K562 (cell line): ENCODE results near the gene SOX18. TPM values are rescaled to one million over a fixed set of nuclear protein-coding genes. Genes with fewer than 3 reads are reported as not detected.
A peak's percentile ranks its signal among the peaks of the same experiment; 100 is the strongest.

Experiments used
- BCL6 ChIP-seq: fragments of 250-450 bp; sonication (Bioruptor Pico); IDR thresholded peaks from 2 replicates; pipeline ENCODE4 v1.4.0; 2020
- CTCF ChIP-seq, 3 experiments: IDR thresholded peaks in 2 of 3; conservative IDR thresholded peaks in 1 of 3; 2 replicates each; pipeline ENCODE4 v1.5.1; 2011 to 2012; ENCODE audit warnings: low read length in 3 of 3, mild to moderate bottlenecking in 3 of 3, control low read depth in 2 of 3, improper control_type of control experiment in 1 of 3, inconsistent platforms in 1 of 3, low read depth in 1 of 3, mixed read lengths in 1 of 3, moderate library complexity in 1 of 3; ENCODE audit not compliant: insufficient read depth in 2 of 3
- FOXJ3 ChIP-seq: sonication (generic); formaldehyde crosslinking; IDR thresholded peaks from 2 replicates; pipeline ENCODE4 v1.4.0; 2020; ENCODE audit warnings: mild to moderate bottlenecking, missing genetic modification reagents
- HMG20A ChIP-seq: fragments of 450-650 bp; formaldehyde crosslinking; conservative IDR thresholded peaks from 2 replicates; pipeline ENCODE4 v1.4.0; 2020; ENCODE audit warnings: mild to moderate bottlenecking, mixed read lengths
- MAZ ChIP-seq, 2 experiments: fragments of 450-650 bp in 1 of 2; sonication (generic) in 1 of 2; formaldehyde crosslinking; IDR thresholded peaks in 1 of 2; conservative IDR thresholded peaks in 1 of 2; 2 replicates each; pipeline versions ENCODE4 v1.4.0 to v1.5.0; 2020; ENCODE audit warnings: mild to moderate bottlenecking in 1 of 2, missing genetic modification reagents in 1 of 2
- NFXL1 ChIP-seq: fragments of 450-650 bp; formaldehyde crosslinking; IDR thresholded peaks from 2 replicates; pipeline ENCODE4 v1.4.0; 2021; ENCODE audit warnings: mild to moderate bottlenecking
- NR1H2 ChIP-seq: sonication (generic); formaldehyde crosslinking; IDR thresholded peaks from 2 replicates; pipeline ENCODE4 v1.4.0; 2020; ENCODE audit warnings: mild to moderate bottlenecking, missing genetic modification reagents
- RBBP5 ChIP-seq: fragments of 200-600 bp; sonication (generic); IDR thresholded peaks from 2 replicates; pipeline ENCODE4 v1.6.1; 2012; ENCODE audit warnings: borderline replicate concordance, mild to moderate bottlenecking, low read length, control low read depth, inconsistent platforms; ENCODE audit not compliant: insufficient read depth, poor library complexity, severe bottlenecking
- RBM14 ChIP-seq: fragments of 200-400 bp; formaldehyde crosslinking; IDR thresholded peaks from 2 replicates; pipeline ENCODE4 v1.6.1; 2018; ENCODE audit warnings: low read depth, mild to moderate bottlenecking, low read length, moderate library complexity, borderline replicate concordance; ENCODE audit not compliant: insufficient read depth
- RNF2 ChIP-seq: sonication (generic); IDR thresholded peaks from 2 replicates; pipeline ENCODE4 v1.6.1; 2016
- SIRT6 ChIP-seq: IDR thresholded peaks from one replicate; pipeline ENCODE4 v1.6.1; 2012; ENCODE audit warnings: low read depth, mild to moderate bottlenecking, control low read depth, inconsistent platforms, low read length, moderate library complexity
- SMC3 ChIP-seq: conservative IDR thresholded peaks from 2 replicates; pipeline ENCODE4 v1.6.1; 2011; ENCODE audit warnings: low read depth, low read length, improper control_type of control experiment; ENCODE audit not compliant: insufficient read depth
- STAT5A ChIP-seq: IDR thresholded peaks from 2 replicates; pipeline ENCODE4 v1.6.1; 2012; ENCODE audit warnings: low read length, inconsistent platforms, borderline replicate concordance
- ZBTB7A ChIP-seq: IDR thresholded peaks from 2 replicates; pipeline ENCODE4 v1.6.1; 2011; ENCODE audit warnings: low read depth, mild to moderate bottlenecking, low read length, moderate library complexity, borderline replicate concordance; ENCODE audit not compliant: control insufficient read depth
- ZNF408 ChIP-seq: fragments of 250-450 bp; sonication (Bioruptor Pico); IDR thresholded peaks from 2 replicates; pipeline ENCODE4 v1.4.0; 2020; ENCODE audit warnings: low read depth, mild to moderate bottlenecking, moderate library complexity
- ZNF592 ChIP-seq: fragments of 450-650 bp; IDR thresholded peaks from 2 replicates; pipeline ENCODE4 v1.6.1; 2017; ENCODE audit warnings: antibody characterized with exemption, mild to moderate bottlenecking
- polyA plus RNA-seq, 8 experiments: library from polyadenylated mRNA; depleted of rRNA in 4 of 8; stranded (reverse) in 5 of 8; unstranded in 3 of 8; fragments of >200 nt; fragmentation: Nextera tagmentation in 2 of 8; fragmentation: Illumina TruSeq in 1 of 8; extraction: Ambion mirVana in 2 of 8; extraction: Trizol in 1 of 8; gene quantifications; 2 replicates each; pipeline versions ENCODE4 v1.2.1 to v1.2.3, GENCODE V29; 2011 to 2014; ENCODE audit warnings: inconsistent platforms in 1 of 8, missing spikeins in 1 of 8
- total RNA-seq, 7 experiments: library from RNA; depleted of rRNA in 6 of 7; stranded (reverse); fragments of >200 nt in 6 of 7; fragmentation: Illumina TruSeq in 2 of 7; extraction: Trizol in 2 of 7; gene quantifications; 2 replicates each; pipeline versions ENCODE4 v1.2.1 to v1.2.3, GENCODE V29; 2011 to 2021; ENCODE audit warnings: low replicate concordance in 1 of 7
- TF ChIP-seq, protein P1 (sequence below): sonication (generic); formaldehyde crosslinking; IDR thresholded peaks from 2 replicates; pipeline ENCODE4 v1.4.0; 2020; ENCODE audit warnings: mild to moderate bottlenecking, missing genetic modification reagents
- TF ChIP-seq, protein P2 (sequence below): sonication (generic); formaldehyde crosslinking; IDR thresholded peaks from 2 replicates; pipeline ENCODE4 v1.8.1; 2023; ENCODE audit warnings: mild to moderate bottlenecking, missing genetic modification reagents

SOX18 gene
- total and polyA plus RNA-seq, 9 of the 15 experiments (the other 6 are each of a cell fraction or from before 2014, with no cell fraction given): 0.15 to 19.8 (median 0.33) TPM

DNA sequence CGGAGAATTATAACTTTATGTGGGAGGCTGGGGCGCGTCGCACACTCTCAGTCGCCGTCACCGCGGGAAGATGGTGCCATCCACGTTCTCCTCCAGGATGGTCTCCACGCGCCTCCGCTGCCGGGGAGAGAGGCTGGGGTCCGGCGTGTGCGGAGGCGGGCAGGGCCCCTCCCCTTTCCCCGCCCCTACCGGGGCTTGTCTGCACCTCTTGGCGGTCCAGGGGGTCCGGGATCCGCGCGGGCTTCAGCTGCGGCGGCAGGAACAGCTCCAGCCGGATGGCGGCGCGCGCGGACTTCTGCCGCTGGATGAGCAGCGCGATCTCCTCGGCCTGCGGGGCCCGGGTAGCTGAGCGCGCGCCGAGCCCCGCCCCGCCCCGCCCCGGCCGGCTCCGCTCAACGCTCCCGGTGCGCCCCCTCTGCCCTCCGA is 34.0 kb upstream of the SOX18 start (continued):
- TF ChIP-seq CTCF (IDR thresholded peaks at IDR 0.05 in 2 of 3, conservative IDR thresholded peaks at IDR 0.05 in 1 of 3; ENCODE audit: insufficient read depth in 2 of 3, low read depth in 1 of 3, low read length in 3 of 3) (peak; percentile 64 to 90 (median 75)), MAZ (CRISPR knock-in tag; conservative IDR thresholded peaks at IDR 0.05 in 1 of 2, IDR thresholded peaks at IDR 0.05 in 1 of 2) (peak; percentile 50 to 75; a peak in 3 of 4 replicates), NR1H2 (CRISPR knock-in tag) (no peak), RNF2 (no peak), SMC3 (0 out of 2 replicates have a peak, but pooled peaks have one; percentile 46), BCL6 (no peak), ZBTB7A (peak; percentile 86), STAT5A (no peak), ZNF408 (CRISPR knock-in tag) (no peak), NFXL1 (CRISPR knock-in tag) (no peak), SIRT6 (no peak), FOXJ3 (CRISPR knock-in tag) (no peak), ZNF592 (no peak), RBBP5 (no peak), RBM14 (no peak), HMG20A (CRISPR knock-in tag) (no peak)
- TF ChIP-seq, protein P1, sequence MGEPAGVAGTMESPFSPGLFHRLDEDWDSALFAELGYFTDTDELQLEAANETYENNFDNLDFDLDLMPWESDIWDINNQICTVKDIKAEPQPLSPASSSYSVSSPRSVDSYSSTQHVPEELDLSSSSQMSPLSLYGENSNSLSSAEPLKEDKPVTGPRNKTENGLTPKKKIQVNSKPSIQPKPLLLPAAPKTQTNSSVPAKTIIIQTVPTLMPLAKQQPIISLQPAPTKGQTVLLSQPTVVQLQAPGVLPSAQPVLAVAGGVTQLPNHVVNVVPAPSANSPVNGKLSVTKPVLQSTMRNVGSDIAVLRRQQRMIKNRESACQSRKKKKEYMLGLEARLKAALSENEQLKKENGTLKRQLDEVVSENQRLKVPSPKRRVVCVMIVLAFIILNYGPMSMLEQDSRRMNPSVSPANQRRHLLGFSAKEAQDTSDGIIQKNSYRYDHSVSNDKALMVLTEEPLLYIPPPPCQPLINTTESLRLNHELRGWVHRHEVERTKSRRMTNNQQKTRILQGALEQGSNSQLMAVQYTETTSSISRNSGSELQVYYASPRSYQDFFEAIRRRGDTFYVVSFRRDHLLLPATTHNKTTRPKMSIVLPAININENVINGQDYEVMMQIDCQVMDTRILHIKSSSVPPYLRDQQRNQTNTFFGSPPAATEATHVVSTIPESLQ: no peak
- TF ChIP-seq, protein P2, sequence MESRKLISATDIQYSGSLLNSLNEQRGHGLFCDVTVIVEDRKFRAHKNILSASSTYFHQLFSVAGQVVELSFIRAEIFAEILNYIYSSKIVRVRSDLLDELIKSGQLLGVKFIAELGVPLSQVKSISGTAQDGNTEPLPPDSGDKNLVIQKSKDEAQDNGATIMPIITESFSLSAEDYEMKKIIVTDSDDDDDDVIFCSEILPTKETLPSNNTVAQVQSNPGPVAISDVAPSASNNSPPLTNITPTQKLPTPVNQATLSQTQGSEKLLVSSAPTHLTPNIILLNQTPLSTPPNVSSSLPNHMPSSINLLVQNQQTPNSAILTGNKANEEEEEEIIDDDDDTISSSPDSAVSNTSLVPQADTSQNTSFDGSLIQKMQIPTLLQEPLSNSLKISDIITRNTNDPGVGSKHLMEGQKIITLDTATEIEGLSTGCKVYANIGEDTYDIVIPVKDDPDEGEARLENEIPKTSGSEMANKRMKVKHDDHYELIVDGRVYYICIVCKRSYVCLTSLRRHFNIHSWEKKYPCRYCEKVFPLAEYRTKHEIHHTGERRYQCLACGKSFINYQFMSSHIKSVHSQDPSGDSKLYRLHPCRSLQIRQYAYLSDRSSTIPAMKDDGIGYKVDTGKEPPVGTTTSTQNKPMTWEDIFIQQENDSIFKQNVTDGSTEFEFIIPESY (CRISPR knock-in tag): peak; percentile 52; the same call in 1 of the 2 replicates
